Measurements from ENCODE around the gene FBRSL1. TPM values are rescaled to one million over a fixed set of nuclear protein-coding genes. Genes with fewer than 3 reads are reported as not detected.

The FBRSL1 gene
- total and polyA plus RNA-seq, 2 experiments from 2014 or later = 0.63 to 4.6 TPM

GRCh38 chr12:132500856-132501180, 10.9 kb downstream of the FBRSL1 start:
- Histone ChIP-seq H3K9me3 (ENCODE audit: low read depth) (no peaks in the 10 kb centered on the region), H3K9ac (no peak overlapping the region), H3K36me3 (ENCODE audit: low read depth) (no peaks in the 10 kb centered on the region), H3K4me1 (ENCODE audit: insufficient read depth) (no peaks in the 10 kb centered on the region), H3F3A (ENCODE audit: insufficient read depth) (no peaks in the 10 kb centered on the region), H3K4me3 (no peak overlapping the region), H3K27me3 (replicated peaks; ENCODE audit: insufficient read depth) (no peaks in the 10 kb centered on the region), H3K79me2 (ENCODE audit: insufficient read depth) (peaks cover 97% of the 10 kb centered on the region), H2AFZ (no peak overlapping the region), H4K20me1 (ENCODE audit: insufficient read depth) (no peaks in the 10 kb centered on the region; the same call in none of the 2 replicates), H3K27ac (no peak overlapping the region), H3K4me2 (ENCODE audit: unreplicated experiment) (no peak overlapping the region), H3K9me2 (ENCODE audit: insufficient read depth) (no peaks in the 10 kb centered on the region)
- DNase-seq = no peak
- in situ Hi-C loops (cut with MboI) = no loop called here
- TF ChIP-seq EZH2phosphoT487 (IDR thresholded peaks at IDR 0.05; ENCODE audit: insufficient read depth, low read depth) (no peak), EZH2 (IDR thresholded peaks at IDR 0.05; ENCODE audit: insufficient read depth, poor library complexity, severe bottlenecking) (no peak)
- 93 to 94% methylated on average over 9 of the region's 9 CpGs for WGBS, 2 experiments (ENCODE audit: low coverage in 1 of 2, low lambda C conversion rate in 2 of 2, missing lambda C conversion rate in 2 of 2)

DNA sequence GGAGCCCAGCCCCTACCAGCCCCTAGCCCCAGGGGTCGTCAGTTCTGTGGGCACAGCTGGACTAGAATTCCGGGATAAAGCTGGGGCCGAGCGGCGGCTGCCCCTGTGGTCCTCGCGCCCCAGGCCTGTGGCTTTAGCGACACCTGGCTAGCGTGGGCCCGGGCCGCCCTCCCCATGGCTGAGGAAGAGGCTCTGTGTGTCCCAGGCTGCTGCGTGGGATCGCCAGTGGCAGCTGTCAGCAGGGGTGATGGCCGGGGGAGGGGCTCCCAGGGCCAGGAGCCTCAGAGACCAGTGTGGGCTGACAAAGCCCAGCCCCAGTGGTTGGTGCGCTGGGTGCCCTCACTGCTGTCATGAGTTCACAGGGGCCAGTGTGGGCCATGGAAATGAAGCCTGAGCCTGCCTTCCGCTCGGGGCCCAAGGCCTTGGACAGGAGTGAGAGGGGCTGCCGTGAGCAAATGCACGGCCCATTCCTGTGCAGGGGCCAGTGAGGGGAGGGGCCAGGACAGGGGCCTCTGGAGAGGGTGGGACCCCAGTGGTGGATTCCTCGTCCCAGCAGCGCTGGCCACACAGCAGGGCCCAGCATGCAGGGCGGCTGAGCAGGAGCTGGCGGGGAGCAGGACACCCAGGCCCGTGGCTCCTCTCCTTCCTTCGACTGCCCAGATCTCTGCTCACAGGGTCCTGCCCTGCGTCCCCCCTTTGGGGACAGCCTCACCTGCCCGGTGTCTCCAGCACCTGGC, 11.4 kb downstream of the FBRSL1 start:
- in situ Hi-C loops (cut with MboI) = no loop called here
- Histone ChIP-seq H3K9me2 (ENCODE audit: insufficient read depth) (no peaks in the 10 kb centered on the region), H3K27ac (no peak overlapping the region), H2AFZ (no peak overlapping the region), H3K9ac (no peak overlapping the region), H3K4me2 (ENCODE audit: unreplicated experiment) (no peak overlapping the region), H3K27me3 (replicated peaks; ENCODE audit: insufficient read depth) (no peaks in the 10 kb centered on the region), H3K4me3 (no peak overlapping the region), H3K36me3 (ENCODE audit: low read depth) (no peaks in the 10 kb centered on the region), H3F3A (ENCODE audit: insufficient read depth) (no peaks in the 10 kb centered on the region), H3K9me3 (ENCODE audit: low read depth) (no peaks in the 10 kb centered on the region), H4K20me1 (ENCODE audit: insufficient read depth) (no peaks in the 10 kb centered on the region; the same call in none of the 2 replicates), H3K79me2 (ENCODE audit: insufficient read depth) (peaks cover 97% of the 10 kb centered on the region), H3K4me1 (ENCODE audit: insufficient read depth) (peaks cover 1% of the 10 kb centered on the region; the same call in 1 of the 2 replicates)
- WGBS, 2 experiments (ENCODE audit: low coverage in 1 of 2, low lambda C conversion rate in 2 of 2, missing lambda C conversion rate in 2 of 2) = 91 to 95% methylated on average over 26 to 27 of the region's 27 CpGs
- DNase-seq = no peak
- TF ChIP-seq EZH2phosphoT487 (IDR thresholded peaks at IDR 0.05; ENCODE audit: insufficient read depth, low read depth) = no peak
- TF ChIP-seq EZH2 (IDR thresholded peaks at IDR 0.05; ENCODE audit: insufficient read depth, poor library complexity, severe bottlenecking) = no peak

DNA sequence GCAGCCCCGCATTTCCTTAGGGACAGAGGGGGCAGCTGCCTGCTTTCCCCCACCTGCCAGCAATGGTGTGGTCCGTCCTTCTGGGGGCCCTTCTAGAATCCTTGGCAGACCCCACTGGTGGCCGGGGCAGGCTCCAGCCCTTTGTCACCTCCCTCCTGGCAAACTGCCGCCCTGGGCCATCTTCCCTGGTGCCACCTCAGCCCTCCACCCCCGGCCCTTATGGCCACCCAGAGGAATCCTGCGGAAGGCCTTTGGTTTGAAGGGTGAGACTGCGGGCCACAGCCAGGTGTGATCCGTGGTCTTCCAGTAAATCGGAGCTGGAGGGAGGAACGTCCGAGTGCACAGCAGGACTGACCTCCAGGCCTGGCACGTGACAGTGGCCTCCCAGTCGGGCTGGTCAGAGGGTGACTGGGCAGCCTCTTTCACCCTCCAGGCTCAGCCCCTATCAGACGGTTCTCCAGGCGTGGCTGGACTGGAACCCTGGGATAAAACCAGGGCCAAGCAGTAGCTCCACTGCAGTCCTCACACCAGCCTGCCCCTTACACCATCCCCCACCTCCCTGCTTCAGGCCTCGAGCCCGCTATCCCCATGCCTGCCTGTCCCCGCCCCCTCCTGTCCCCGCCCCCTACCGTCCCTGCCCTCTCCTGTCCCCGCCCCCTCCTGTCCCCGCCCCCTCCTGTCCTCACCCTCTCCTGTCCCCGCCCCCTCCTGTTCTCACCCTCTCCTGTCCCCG, 12.4 kb downstream of the FBRSL1 start:
- Histone ChIP-seq H3K4me2 (ENCODE audit: unreplicated experiment) (no peak overlapping the region), H3K36me3 (ENCODE audit: low read depth) (no peaks in the 10 kb centered on the region), H3K27ac (no peak overlapping the region), H3K4me3 (no peak overlapping the region), H2AFZ (no peak overlapping the region), H3K27me3 (replicated peaks; ENCODE audit: insufficient read depth) (no peaks in the 10 kb centered on the region), H3F3A (ENCODE audit: insufficient read depth) (no peaks in the 10 kb centered on the region), H3K9me2 (ENCODE audit: insufficient read depth) (no peaks in the 10 kb centered on the region), H3K9me3 (ENCODE audit: low read depth) (no peaks in the 10 kb centered on the region), H4K20me1 (ENCODE audit: insufficient read depth) (no peaks in the 10 kb centered on the region; the same call in none of the 2 replicates), H3K4me1 (ENCODE audit: insufficient read depth) (peaks cover 5% of the 10 kb centered on the region; the same call in 1 of the 2 replicates), H3K79me2 (ENCODE audit: insufficient read depth) (peaks cover 95% of the 10 kb centered on the region), H3K9ac (no peak overlapping the region)
- TF ChIP-seq EZH2phosphoT487 (IDR thresholded peaks at IDR 0.05; ENCODE audit: insufficient read depth, low read depth) (no peak), EZH2 (IDR thresholded peaks at IDR 0.05; ENCODE audit: insufficient read depth, poor library complexity, severe bottlenecking) (no peak)
- DNase-seq = no peak
- in situ Hi-C loops (cut with MboI) = no loop called here
- 79 to 82% methylated on average over 14 to 23 of the region's 24 CpGs for WGBS, 2 experiments (ENCODE audit: low coverage in 1 of 2, low lambda C conversion rate in 2 of 2, missing lambda C conversion rate in 2 of 2)

DNA sequence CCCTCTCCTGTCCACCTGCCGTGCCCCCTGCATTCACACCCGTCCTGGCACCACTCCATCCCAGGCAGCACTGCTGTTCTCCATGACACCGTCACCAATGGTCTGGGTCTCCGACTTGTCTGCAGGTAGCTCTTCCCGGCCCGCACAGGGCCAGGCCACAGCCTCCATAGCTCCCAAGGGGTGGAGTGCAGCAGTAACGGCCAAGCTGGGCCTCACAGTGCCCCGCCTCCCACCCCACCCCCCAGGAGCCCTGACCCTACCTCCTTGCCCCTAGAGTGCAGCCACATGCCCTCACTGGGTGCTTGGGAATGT, 12.9 kb downstream of the FBRSL1 start:
- H3K9ac ChIP-seq = no peak overlapping the region
- 67 to 72% methylated on average over 6 to 8 of the region's 8 CpGs for WGBS, 2 experiments (ENCODE audit: low coverage in 1 of 2, low lambda C conversion rate in 2 of 2, missing lambda C conversion rate in 2 of 2)
- no peaks in the 10 kb centered on the region; the same call in none of the 2 replicates for H4K20me1 ChIP-seq (ENCODE audit: insufficient read depth)
- H3K4me3 ChIP-seq = no peak overlapping the region
- TF ChIP-seq EZH2 (IDR thresholded peaks at IDR 0.05; ENCODE audit: insufficient read depth, poor library complexity, severe bottlenecking) (no peak), EZH2phosphoT487 (IDR thresholded peaks at IDR 0.05; ENCODE audit: insufficient read depth, low read depth) (no peak)
- peaks cover 93% of the 10 kb centered on the region for H3K79me2 ChIP-seq (ENCODE audit: insufficient read depth)
- no peak overlapping the region for H3K4me2 ChIP-seq (ENCODE audit: unreplicated experiment)
- no peaks in the 10 kb centered on the region for H3K27me3 ChIP-seq (replicated peaks; ENCODE audit: insufficient read depth)
- no peaks in the 10 kb centered on the region for H3K36me3 ChIP-seq (ENCODE audit: low read depth)
- H3K9me3 ChIP-seq (ENCODE audit: low read depth) = no peaks in the 10 kb centered on the region
- DNase-seq = no peak
- in situ Hi-C loops (cut with MboI) = no loop called here
- no peaks in the 10 kb centered on the region for H3F3A ChIP-seq (ENCODE audit: insufficient read depth)
- H2AFZ ChIP-seq = no peak overlapping the region
- peaks cover 5% of the 10 kb centered on the region; the same call in 1 of the 2 replicates for H3K4me1 ChIP-seq (ENCODE audit: insufficient read depth)
- no peak overlapping the region for H3K27ac ChIP-seq
- no peaks in the 10 kb centered on the region for H3K9me2 ChIP-seq (ENCODE audit: insufficient read depth)

Data from GM23248 (cell line).